ENCODE results near the gene VPS72. TPM values are rescaled to one million over a fixed set of nuclear protein-coding genes. Genes with fewer than 3 reads are reported as not detected.
"Not testable (repeated sequence)": the region's sequence is repeated elsewhere in the genome, so short reads cannot be mapped to it uniquely, and the experiment has no call there.

The VPS72 gene
- total RNA-seq, 2 experiments from 2014 or later = 12.7 to 17.2 TPM

DNA sequence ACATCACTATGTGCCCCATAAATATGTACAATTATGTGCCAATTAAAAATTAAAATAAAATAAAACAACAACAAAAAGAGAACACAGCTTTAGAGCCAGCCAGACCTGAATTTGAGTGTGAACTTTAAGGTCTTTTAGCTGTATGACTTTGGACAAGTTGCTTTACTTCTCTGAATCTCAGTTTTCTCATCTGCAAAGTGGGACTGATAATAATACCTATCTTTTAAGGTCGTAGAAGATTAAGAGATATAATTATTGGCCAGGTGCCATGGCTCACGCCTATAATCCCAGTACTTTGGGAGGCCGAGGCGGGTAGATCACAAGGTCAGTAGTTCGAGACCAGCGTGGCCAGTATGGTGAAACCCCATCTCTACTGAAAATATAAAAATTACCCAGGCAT lies 3.3 kb upstream of the VPS72 start:
- Histone ChIP-seq H3K36me3 (ENCODE audit: insufficient read depth, low read length) (no peaks in the 10 kb centered on the region), H3K27ac (ENCODE audit: low read depth in 1 of 2, low read length in 2 of 2) (no peak overlapping the region), H3K4me1 (ENCODE audit: insufficient read depth, low read length) (peaks cover 34% of the 10 kb centered on the region), H3K27me3 (ENCODE audit: control insufficient read depth in 1 of 2, insufficient read depth in 2 of 2, low read length in 2 of 2) (no peaks in the 10 kb centered on the region), H3K9me3 (ENCODE audit: control insufficient read depth in 1 of 2, insufficient read depth in 1 of 2, low read length in 2 of 2) (no peaks in the 10 kb centered on the region), H3K4me3 (ENCODE audit: low read length) (no peak overlapping the region)
- intact Hi-C loops (cut with DNase I, micrococcal nuclease) = loop anchor here in 1 of 2 experiments (10.0 kb wide), 1 partner anchor 151 kb away; the partner anchor contains the start of gene RFX5
- Mint-ChIP-seq H3K36me3 (ENCODE audit: low read depth) (peaks cover 12% of the 10 kb centered on the region), H3K4me1 (ENCODE audit: low read depth) (peaks cover 41% of the 10 kb centered on the region), H3K9me3 (no peaks in the 10 kb centered on the region), H3K4me3 (no peak overlapping the region), H3K27ac (no peak overlapping the region), H3K27me3 (peaks cover 4% of the 10 kb centered on the region)
- ChIA-PET CTCF (interaction anchor here (0.7 kb wide), 1 partner anchor 59 kb away, joined by 4 read pairs; no protein-coding TSS in a partner anchor), POLR2A (interaction anchor here (0.6 kb wide), 1 partner anchor 206 kb away, joined by 3 read pairs; no protein-coding TSS in a partner anchor)
- ATAC-seq (ENCODE audit: poor library complexity) = no peak
- no peak for DNase-seq
- TF ChIP-seq, protein P1, sequence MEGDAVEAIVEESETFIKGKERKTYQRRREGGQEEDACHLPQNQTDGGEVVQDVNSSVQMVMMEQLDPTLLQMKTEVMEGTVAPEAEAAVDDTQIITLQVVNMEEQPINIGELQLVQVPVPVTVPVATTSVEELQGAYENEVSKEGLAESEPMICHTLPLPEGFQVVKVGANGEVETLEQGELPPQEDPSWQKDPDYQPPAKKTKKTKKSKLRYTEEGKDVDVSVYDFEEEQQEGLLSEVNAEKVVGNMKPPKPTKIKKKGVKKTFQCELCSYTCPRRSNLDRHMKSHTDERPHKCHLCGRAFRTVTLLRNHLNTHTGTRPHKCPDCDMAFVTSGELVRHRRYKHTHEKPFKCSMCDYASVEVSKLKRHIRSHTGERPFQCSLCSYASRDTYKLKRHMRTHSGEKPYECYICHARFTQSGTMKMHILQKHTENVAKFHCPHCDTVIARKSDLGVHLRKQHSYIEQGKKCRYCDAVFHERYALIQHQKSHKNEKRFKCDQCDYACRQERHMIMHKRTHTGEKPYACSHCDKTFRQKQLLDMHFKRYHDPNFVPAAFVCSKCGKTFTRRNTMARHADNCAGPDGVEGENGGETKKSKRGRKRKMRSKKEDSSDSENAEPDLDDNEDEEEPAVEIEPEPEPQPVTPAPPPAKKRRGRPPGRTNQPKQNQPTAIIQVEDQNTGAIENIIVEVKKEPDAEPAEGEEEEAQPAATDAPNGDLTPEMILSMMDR (IDR thresholded peaks at IDR 0.05) = no peak

DNA sequence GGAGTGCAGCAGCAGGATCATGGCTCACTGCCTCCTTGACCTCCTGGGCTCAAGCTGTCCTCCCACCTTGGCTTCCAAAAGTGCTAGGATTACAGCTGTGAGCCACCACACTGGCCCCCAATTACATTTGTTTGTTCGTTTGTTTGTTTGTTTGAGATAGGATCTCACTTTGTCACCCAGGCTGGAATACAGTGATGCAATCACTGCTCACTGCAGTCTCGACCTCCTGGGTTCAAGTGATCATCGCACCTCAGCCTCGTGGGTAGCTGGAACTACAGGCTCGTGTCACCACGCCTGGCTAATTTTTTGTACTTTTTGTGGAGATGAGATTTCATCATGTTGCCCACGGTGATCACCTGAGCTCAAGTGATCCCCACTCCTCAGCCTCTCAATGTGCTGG lies 2.0 kb upstream of the VPS72 start:
- Mint-ChIP-seq H3K4me1 (ENCODE audit: low read depth) (peaks cover 42% of the 10 kb centered on the region), H3K4me3 (no peak overlapping the region), H3K9me3 (no peaks in the 10 kb centered on the region), H3K27ac (no peak overlapping the region), H3K27me3 (peaks cover 4% of the 10 kb centered on the region), H3K36me3 (ENCODE audit: low read depth) (peaks cover 13% of the 10 kb centered on the region)
- ChIA-PET CTCF (no interaction called here), POLR2A (no interaction called here)
- Histone ChIP-seq H3K36me3 (ENCODE audit: insufficient read depth, low read length) (peaks cover under 1% of the 10 kb centered on the region), H3K4me1 (ENCODE audit: insufficient read depth, low read length) (peaks cover 30% of the 10 kb centered on the region), H3K4me3 (ENCODE audit: low read length) (no peak overlapping the region), H3K27me3 (ENCODE audit: control insufficient read depth in 1 of 2, insufficient read depth in 2 of 2, low read length in 2 of 2) (no peaks in the 10 kb centered on the region), H3K9me3 (ENCODE audit: control insufficient read depth in 1 of 2, insufficient read depth in 1 of 2, low read length in 2 of 2) (no peaks in the 10 kb centered on the region), H3K27ac (ENCODE audit: low read depth in 1 of 2, low read length in 2 of 2) (no peak overlapping the region)
- intact Hi-C loops (cut with DNase I, micrococcal nuclease) = loop anchor here in 1 of 2 experiments (10.0 kb wide), 1 partner anchor 153 kb away; the partner anchor contains the start of gene RFX5
- ATAC-seq (ENCODE audit: poor library complexity) = no peak
- DNase-seq = no peak
- TF ChIP-seq, protein P1 (IDR thresholded peaks at IDR 0.05) = no peak

DNA sequence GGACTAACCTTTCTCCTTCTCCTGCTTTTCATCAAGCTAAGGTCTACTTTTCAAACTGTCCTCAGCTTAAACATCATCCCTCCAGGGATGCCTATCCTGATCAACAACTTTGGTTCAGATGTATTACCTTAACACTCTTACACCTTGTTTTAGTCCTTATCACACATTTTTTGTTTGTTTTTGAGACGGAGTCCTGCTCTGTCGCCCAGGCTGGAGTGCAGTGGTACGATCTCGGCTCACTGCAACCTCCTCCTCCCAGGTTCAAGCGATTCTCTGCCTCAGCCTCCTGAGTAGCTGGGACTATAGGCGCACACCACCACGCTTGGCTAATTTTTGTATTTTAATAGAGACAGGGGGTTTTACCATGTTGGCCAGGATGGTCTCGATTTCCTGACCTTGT lies 1.3 kb downstream of the VPS72 start:
- H3K9me3 ChIP-seq (ENCODE audit: control insufficient read depth in 1 of 2, insufficient read depth in 1 of 2, low read length in 2 of 2); ATAC-seq (ENCODE audit: poor library complexity); H3K27me3 Mint-ChIP-seq; H3K27ac ChIP-seq (ENCODE audit: low read depth in 1 of 2, low read length in 2 of 2); H3K27me3 ChIP-seq (ENCODE audit: control insufficient read depth in 1 of 2, insufficient read depth in 2 of 2, low read length in 2 of 2); H3K9me3 Mint-ChIP-seq; DNase-seq; intact Hi-C loops (cut with DNase I, micrococcal nuclease): not testable (repeated sequence)
- CTCF ChIA-PET = interaction anchor here (1.4 kb wide), 1 partner anchor 152 kb away, joined by 4 read pairs; no protein-coding TSS in a partner anchor
- H3K4me3 Mint-ChIP-seq = peak overlapping the region; percentile 97
- POLR2A ChIA-PET = interaction anchor here (1.1 kb wide), 1 partner anchor 13 kb away, joined by 3 read pairs; no protein-coding TSS in a partner anchor
- H3K4me1 Mint-ChIP-seq (ENCODE audit: low read depth) = peaks cover 42% of the 10 kb centered on the region
- Histone ChIP-seq H3K4me3 (ENCODE audit: low read length) (peak overlapping the region; percentile 75), H3K4me1 (ENCODE audit: insufficient read depth, low read length) (peaks cover 24% of the 10 kb centered on the region), H3K36me3 (ENCODE audit: insufficient read depth, low read length) (peaks cover 27% of the 10 kb centered on the region)
- H3K36me3 Mint-ChIP-seq (ENCODE audit: low read depth) = peaks cover 42% of the 10 kb centered on the region
- H3K27ac Mint-ChIP-seq = peak overlapping the region; percentile 90

GRCh38 chr1:151187205-151187604 lies 2.8 kb downstream of the VPS72 start:
- ATAC-seq (ENCODE audit: poor library complexity) (no peak), DNase-seq (no peak)
- Histone ChIP-seq H3K27me3 (ENCODE audit: control insufficient read depth in 1 of 2, insufficient read depth in 2 of 2, low read length in 2 of 2) (no peaks in the 10 kb centered on the region), H3K4me1 (ENCODE audit: insufficient read depth, low read length) (peaks cover 24% of the 10 kb centered on the region), H3K9me3 (ENCODE audit: control insufficient read depth in 1 of 2, insufficient read depth in 1 of 2, low read length in 2 of 2) (no peaks in the 10 kb centered on the region), H3K4me3 (ENCODE audit: low read length) (no peak overlapping the region), H3K27ac (ENCODE audit: low read depth in 1 of 2, low read length in 2 of 2) (no peak overlapping the region), H3K36me3 (ENCODE audit: insufficient read depth, low read length) (peaks cover 39% of the 10 kb centered on the region)
- ChIA-PET CTCF (no interaction called here), POLR2A (no interaction called here)
- peaks cover 42% of the 10 kb centered on the region for H3K4me1 Mint-ChIP-seq (ENCODE audit: low read depth)
- H3K27ac Mint-ChIP-seq = no peak overlapping the region
- TF ChIP-seq, protein P1 (IDR thresholded peaks at IDR 0.05) = no peak
- intact Hi-C loops (cut with DNase I, micrococcal nuclease) = no loop called here
- H3K36me3 Mint-ChIP-seq (ENCODE audit: low read depth) = peaks cover 55% of the 10 kb centered on the region
- H3K4me3 Mint-ChIP-seq = peak overlapping the region; percentile 42
- H3K27me3 Mint-ChIP-seq = no peaks in the 10 kb centered on the region
- H3K9me3 Mint-ChIP-seq = no peaks in the 10 kb centered on the region

Measured in CD4-positive, alpha-beta T cell (primary cell).